Measurements from ENCODE around the gene TBL1Y.
"Not testable (repeated sequence)": the region's sequence is repeated elsewhere in the genome, so short reads cannot be mapped to it uniquely, and the experiment has no call there.

TBL1Y gene

GRCh38 chrY:6974971-6975370 is 64.5 kb downstream of the TBL1Y start:
- no peak for DNase-seq (ENCODE audit: low spot score)

GRCh38 chrY:6977783-6978182 is 67.3 kb downstream of the TBL1Y start:
- DNase-seq (ENCODE audit: low spot score): no peak

- DNase-seq (ENCODE audit: low spot score): no peak
These were observed 72.7 kb downstream of the TBL1Y start for GRCh38 chrY:6983221-6983620.

- no peak for DNase-seq (ENCODE audit: low spot score)
These were observed 77.3 kb downstream of the TBL1Y start for GRCh38 chrY:6987811-6988210.

GRCh38 chrY:6989886-6990620 is 79.6 kb downstream of the TBL1Y start:
- no peak for DNase-seq (ENCODE audit: low spot score)

GRCh38 chrY:6992041-6992440 is 81.5 kb downstream of the TBL1Y start:
- DNase-seq (ENCODE audit: low spot score): no peak

GRCh38 chrY:6995987-6996386 is 85.5 kb downstream of the TBL1Y start:
- DNase-seq (ENCODE audit: low spot score): no peak

GRCh38 chrY:6997503-6998066 is 87.1 kb downstream of the TBL1Y start:
- no peak for DNase-seq (ENCODE audit: low spot score)

GRCh38 chrY:6999905-7000304 is 89.4 kb downstream of the TBL1Y start:
- no peak for DNase-seq (ENCODE audit: low spot score)

GRCh38 chrY:7002581-7002980 is 92.1 kb downstream of the TBL1Y start:
- DNase-seq (ENCODE audit: low spot score): peak; percentile 9

- no peak for DNase-seq (ENCODE audit: low spot score)
These were observed 97.4 kb downstream of the TBL1Y start for GRCh38 chrY:7007911-7008310.

- DNase-seq (ENCODE audit: low spot score): no peak
These were observed 98.3 kb downstream of the TBL1Y start for GRCh38 chrY:7008578-7009355.

GRCh38 chrY:7013051-7013450 is 102.6 kb downstream of the TBL1Y start:
- DNase-seq (ENCODE audit: low spot score): no peak

GRCh38 chrY:7016521-7016920 is 106.0 kb downstream of the TBL1Y start:
- DNase-seq (ENCODE audit: low spot score): no peak

- no peak for DNase-seq (ENCODE audit: low spot score)
These were observed 107.0 kb downstream of the TBL1Y start for GRCh38 chrY:7017244-7018080.

GRCh38 chrY:7039037-7039436 is 128.5 kb downstream of the TBL1Y start:
- DNase-seq (ENCODE audit: low spot score): no peak

- no peak for DNase-seq (ENCODE audit: low spot score)
These were observed 130.2 kb downstream of the TBL1Y start for GRCh38 chrY:7040662-7041061.

GRCh38 chrY:7041983-7042382 is 131.5 kb downstream of the TBL1Y start:
- DNase-seq (ENCODE audit: low spot score): no peak

- not testable (repeated sequence) for DNase-seq (ENCODE audit: low spot score)
These were observed 142.0 kb downstream of the TBL1Y start for GRCh38 chrY:7052461-7052860.

GRCh38 chrY:7056886-7057285 is 146.4 kb downstream of the TBL1Y start:
- no peak for DNase-seq (ENCODE audit: low spot score)

- no peak for DNase-seq (ENCODE audit: low spot score)
These were observed 168.2 kb downstream of the TBL1Y start for GRCh38 chrY:7078725-7079124.

GRCh38 chrY:7080548-7080947 is 170.1 kb downstream of the TBL1Y start:
- DNase-seq (ENCODE audit: low spot score): not testable (repeated sequence)
